H1 (cell line): ENCODE data around the gene LRRC4C. TPM values are rescaled to one million over a fixed set of nuclear protein-coding genes. Genes with fewer than 3 reads are reported as not detected.

ENCODE experiments used
- CTCF ChIA-PET: fragments of 300-600 bp; sonication (Branson Sonifier 250); formaldehyde crosslinking; loops from one replicate; lab custom pipeline; 2021; ENCODE audit not compliant: partially characterized antibody; lab: Charles Lee
- POLR2A ChIA-PET: fragments of 300-600 bp; sonication (Branson Sonifier 250); formaldehyde crosslinking; loops from one replicate; lab custom pipeline; 2021; ENCODE audit warnings: inconsistent platforms; ENCODE audit not compliant: partially characterized antibody; lab: Charles Lee
- DNase-seq, 2 experiments: peaks; one replicate each; pipeline versions ENCODE4 v3.0.0 to v3.0.0-alpha.2; 2010 to 2022; ENCODE audit warnings: low spot score in 2 of 2, low read depth in 1 of 2, mixed read lengths in 1 of 2
- FAIRE-seq: peaks from 2 replicates; lab custom pipeline; 2011; peaks lifted over from hg19 to GRCh38; lab: Jason Lieb, UNC
- H2AFZ ChIP-seq: 2 replicates; pipeline ENCODE4 v1.8.1; 2012; ENCODE audit warnings: low read length, inconsistent platforms
- H2AK5ac ChIP-seq: 2 replicates; pipeline ENCODE4 v1.6.1; 2013; ENCODE audit warnings: low read depth, low read length
- H2BK120ac ChIP-seq: replicated peaks from 2 replicates; pipeline ENCODE3; 2013; ENCODE audit warnings: low read depth, low read length, inconsistent platforms
- H2BK12ac ChIP-seq: 2 replicates; pipeline ENCODE4 v1.6.1; 2013; ENCODE audit warnings: low read depth, low read length
- H2BK15ac ChIP-seq: 2 replicates; pipeline ENCODE4 v1.6.1; 2013; ENCODE audit warnings: low read length
- H2BK20ac ChIP-seq: 2 replicates; pipeline ENCODE4 v1.6.1; 2013; ENCODE audit warnings: low read length
- H2BK5ac ChIP-seq: 2 replicates; pipeline ENCODE4 v1.6.1; 2013; ENCODE audit warnings: low read depth, low read length
- H3K14ac ChIP-seq: 2 replicates; pipeline ENCODE4 v1.6.1; 2013; ENCODE audit warnings: inconsistent platforms; ENCODE audit not compliant: insufficient read length
- H3K18ac ChIP-seq: 2 replicates; pipeline ENCODE4 v1.6.1; 2013; ENCODE audit warnings: low read length; ENCODE audit errors: extremely low read depth
- H3K23ac ChIP-seq: 2 replicates; pipeline ENCODE4 v1.6.1; 2013; ENCODE audit warnings: inconsistent platforms; ENCODE audit not compliant: insufficient read length
- H3K23me2 ChIP-seq: 2 replicates; pipeline ENCODE4 v1.6.1; 2013; ENCODE audit warnings: low read depth, low read length
- H3K27ac ChIP-seq: 2 replicates; pipeline ENCODE4 v1.6.1; 2011; ENCODE audit warnings: low read depth, low read length, inconsistent platforms
- H3K27me3 ChIP-seq, 4 experiments: replicated peaks in 1 of 4; 1 replicate in 1 of 4; 2 replicates in 3 of 4; pipeline versions ENCODE4 v1.6.1 to v1.8.1; 2011 to 2013; ENCODE audit warnings: low read length in 3 of 4, mild to moderate bottlenecking in 3 of 4, inconsistent platforms in 2 of 4, mixed read lengths in 2 of 4, moderate library complexity in 1 of 4; ENCODE audit not compliant: control insufficient read depth in 3 of 4, insufficient read depth in 3 of 4; ENCODE audit errors: extremely low read depth in 1 of 4
- H3K36me3 ChIP-seq, 4 experiments: 2 replicates each; pipeline versions ENCODE4 v1.6.1 to v1.8.1; 2011 to 2013; ENCODE audit warnings: mild to moderate bottlenecking in 4 of 4, low read length in 3 of 4, moderate library complexity in 2 of 4, control low read depth in 1 of 4, inconsistent platforms in 1 of 4; ENCODE audit not compliant: insufficient read depth in 4 of 4, control insufficient read depth in 2 of 4
- H3K4ac ChIP-seq: replicated peaks from 2 replicates; pipeline ENCODE3; 2013; ENCODE audit warnings: low read length, low read depth, mixed read lengths, inconsistent platforms; ENCODE audit not compliant: insufficient read length
- H3K4me1 ChIP-seq, 4 experiments: replicated peaks in 1 of 4; 1 replicate in 1 of 4; 2 replicates in 3 of 4; pipeline versions ENCODE4 v1.6.1 to v1.8.1; 2011 to 2013; ENCODE audit warnings: low read length in 3 of 4, inconsistent platforms in 2 of 4, mixed read lengths in 1 of 4; ENCODE audit not compliant: insufficient read depth in 4 of 4, control insufficient read depth in 3 of 4
- H3K4me2 ChIP-seq, 2 experiments: 2 replicates each; pipeline versions ENCODE4 v1.6.1 to v1.8.1; 2011 to 2013; ENCODE audit warnings: low read depth in 2 of 2, low read length in 2 of 2, control low read depth in 1 of 2, inconsistent platforms in 1 of 2, mild to moderate bottlenecking in 1 of 2; ENCODE audit not compliant: insufficient read depth in 1 of 2
- H3K4me3 ChIP-seq, 4 experiments: fragments of 200-600, 300-600 bp in 1 of 4; sonication (generic), shearing (Covaris generic), sonication (Bioruptor Twin) in 1 of 4; 2 replicates each; pipeline versions ENCODE4 v1.5.1 to v1.8.1; 2011 to 2016; ENCODE audit warnings: low read length in 4 of 4, low read depth in 3 of 4, control low read depth in 2 of 4, inconsistent platforms in 2 of 4, mild to moderate bottlenecking in 2 of 4, mixed read lengths in 1 of 4, moderate library complexity in 1 of 4; ENCODE audit not compliant: insufficient read depth in 2 of 4; ENCODE audit errors: extremely low read depth in 1 of 4
- H3K56ac ChIP-seq: replicated peaks from 2 replicates; pipeline ENCODE3; 2013; ENCODE audit warnings: low read depth, mild to moderate bottlenecking, mixed read lengths, low read length, inconsistent platforms; ENCODE audit not compliant: insufficient read length
- H3K79me1 ChIP-seq: 2 replicates; pipeline ENCODE4 v1.6.1; 2013; ENCODE audit warnings: low read depth, low read length, control low read depth
- H3K79me2 ChIP-seq, 2 experiments: 2 replicates each; pipeline versions ENCODE4 v1.6.1 to v1.8.1; 2012 to 2013; ENCODE audit warnings: low read length in 2 of 2, mild to moderate bottlenecking in 2 of 2, inconsistent platforms in 1 of 2; ENCODE audit not compliant: insufficient read depth in 2 of 2, control insufficient read depth in 1 of 2
- H3K9ac ChIP-seq, 4 experiments: replicated peaks in 1 of 4; 1 replicate in 1 of 4; 2 replicates in 3 of 4; pipeline versions ENCODE4 v1.6.1 to v1.8.1; 2011 to 2013; ENCODE audit warnings: low read depth in 3 of 4, low read length in 3 of 4, control low read depth in 2 of 4, mild to moderate bottlenecking in 2 of 4, moderate library complexity in 2 of 4, inconsistent platforms in 1 of 4; ENCODE audit errors: extremely low read depth in 1 of 4
- H3K9me3 ChIP-seq, 2 experiments: 2 replicates each; pipeline versions ENCODE4 v1.6.1 to v1.8.1; 2012 to 2013; ENCODE audit warnings: mild to moderate bottlenecking in 2 of 2, moderate library complexity in 2 of 2, control low read depth in 1 of 2, inconsistent platforms in 1 of 2, low read depth in 1 of 2, low read length in 1 of 2, mixed read lengths in 1 of 2; ENCODE audit not compliant: insufficient read depth in 2 of 2
- H4K20me1 ChIP-seq, 2 experiments: replicated peaks in 1 of 2; 2 replicates each; pipeline versions ENCODE3 to v1.8.1; 2011 to 2013; ENCODE audit warnings: inconsistent platforms in 2 of 2, low read length in 2 of 2, mild to moderate bottlenecking in 1 of 2; ENCODE audit not compliant: insufficient read depth in 2 of 2, control insufficient read depth in 1 of 2
- H4K5ac ChIP-seq: 2 replicates; pipeline ENCODE4 v1.6.1; 2013; ENCODE audit warnings: low read length, low read depth, mixed read lengths, inconsistent platforms; ENCODE audit not compliant: insufficient read length
- H4K8ac ChIP-seq: 2 replicates; pipeline ENCODE4 v1.8.0; 2013; ENCODE audit warnings: mild to moderate bottlenecking, moderate library complexity, low read length, inconsistent platforms; ENCODE audit not compliant: insufficient read depth; ENCODE audit errors: extremely low read depth
- H4K91ac ChIP-seq: replicated peaks from 2 replicates; pipeline ENCODE3; 2013; ENCODE audit warnings: low read length, mixed read lengths, inconsistent platforms; ENCODE audit not compliant: insufficient read length
- ASH2L ChIP-seq: fragments of 200-600, 300-600 bp; sonication (generic); IDR thresholded peaks from one replicate; pipeline ENCODE4 v1.7.1; 2017; ENCODE audit warnings: low read length
- CBX8 ChIP-seq: fragments of 300-800, 300-1000 bp; sonication (generic); IDR thresholded peaks from 2 replicates; pipeline ENCODE4 v1.7.1; 2016; ENCODE audit warnings: low read depth, low read length, borderline replicate concordance
- CEBPB ChIP-seq: IDR thresholded peaks from 2 replicates; pipeline ENCODE4 v1.6.1; 2012; ENCODE audit warnings: low read depth, low read length
- EP300 ChIP-seq, 2 experiments: IDR thresholded peaks; 1 replicate in 1 of 2; 2 replicates in 1 of 2; pipeline ENCODE4 v1.6.1; 2011 to 2012; ENCODE audit warnings: low read depth in 2 of 2, low read length in 2 of 2, mild to moderate bottlenecking in 2 of 2, borderline replicate concordance in 1 of 2, inconsistent platforms in 1 of 2, moderate library complexity in 1 of 2
- RFX5 ChIP-seq: IDR thresholded peaks from 2 replicates; pipeline ENCODE4 v1.6.1; 2011; ENCODE audit warnings: low read depth, low read length, improper control_type of control experiment, borderline replicate concordance
- SIRT6 ChIP-seq: IDR thresholded peaks from one replicate; pipeline ENCODE4 v1.7.1; 2012; ENCODE audit warnings: low read length, inconsistent platforms
- TCF12 ChIP-seq: IDR thresholded peaks from 2 replicates; pipeline ENCODE4 v1.6.1; 2011; ENCODE audit warnings: low read depth, mild to moderate bottlenecking, low read length
- WGBS, 2 experiments: shearing (Covaris generic) in 1 of 2; methylation state at CpG; one replicate each; pipeline versions ENCODE4 v1.1.6 to v1.1.7; 2013 to 2015; ENCODE audit warnings: low lambda C conversion rate in 2 of 2, mixed read lengths in 2 of 2, inconsistent platforms in 1 of 2, low coverage in 1 of 2, missing lambda C conversion rate in 1 of 2; ENCODE audit not compliant: insufficient replicate concordance in 2 of 2, insufficient coverage in 1 of 2, insufficient read length in 1 of 2; ENCODE audit errors: extremely low coverage in 1 of 2, missing lambda C conversion rate in 1 of 2; 5-methylcytosine and 5-hydroxymethylcytosine counted together
- polyA plus RNA-seq, 7 experiments: library from polyadenylated mRNA; depleted of rRNA in 3 of 7; stranded (reverse) in 5 of 7; unstranded in 2 of 7; fragments of >200 nt in 5 of 7; fragments of 200-250 nt in 2 of 7; gene quantifications; 1 replicate in 5 of 7; 2 replicates in 1 of 7; 4 replicates in 1 of 7; pipeline versions ENCODE4 v1.2.1 to v1.2.3, GENCODE V29; 2011 to 2013; ENCODE audit warnings: missing spikeins in 2 of 7, mixed read lengths in 2 of 7
- total RNA-seq: library from RNA; stranded (reverse); fragmentation: NEBNext Ultra II Directional; extraction: Animal tissue kit (Norgen Biotek cat#: 25700); gene quantifications from 2 replicates; pipeline ENCODE4 v1.2.1, GENCODE V29; 2021
- TF ChIP-seq, protein P1 (sequence below): IDR thresholded peaks from 2 replicates; pipeline ENCODE4 v1.6.1; 2011; ENCODE audit warnings: low read depth, mild to moderate bottlenecking, low read length; ENCODE audit not compliant: insufficient read depth
- TF ChIP-seq, protein P2 (sequence below): IDR thresholded peaks from 2 replicates; pipeline ENCODE4 v1.6.1; 2012; ENCODE audit warnings: inconsistent platforms

LRRC4C gene
- total and polyA plus RNA-seq, 2 of the 8 experiments (the other 6 are each of a cell fraction or from before 2014, with no cell fraction given): 0.23 to 2.2 TPM

DNA sequence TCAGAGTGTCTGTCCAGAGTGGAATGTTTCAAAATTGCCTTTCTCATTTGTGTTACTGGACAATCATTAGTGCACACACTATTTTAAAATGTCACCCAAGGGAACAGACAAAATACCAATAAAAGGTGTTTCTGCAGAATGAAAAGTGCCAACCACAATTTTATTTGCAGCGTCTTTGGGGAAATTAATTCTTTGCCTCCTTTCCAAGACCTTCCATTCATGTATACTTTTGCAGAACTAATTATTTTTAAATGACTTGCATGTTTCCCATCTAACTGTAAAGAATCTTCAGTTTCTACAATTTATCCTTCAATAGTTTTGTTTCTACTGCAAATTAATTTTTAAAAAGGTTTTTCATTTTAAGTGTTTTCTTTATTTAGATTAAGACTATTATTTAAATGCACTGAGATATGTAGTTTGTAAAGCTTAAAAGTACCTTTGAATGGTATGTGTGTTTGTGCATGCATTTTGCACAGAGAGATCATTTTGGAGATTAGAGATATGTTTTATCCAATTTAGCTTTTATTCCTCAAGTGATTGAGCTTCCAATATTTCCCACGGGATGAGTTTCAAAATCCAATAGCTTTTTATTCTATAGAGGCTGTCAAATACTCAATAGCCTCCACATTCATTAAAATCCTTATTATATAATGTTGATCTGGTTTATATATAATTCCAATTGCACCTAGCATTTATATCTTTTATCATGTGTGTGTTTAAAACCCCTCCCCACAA, 1235.7 kb downstream of the LRRC4C start:
- Histone ChIP-seq H3K4me3 (no peak overlapping the region), H4K5ac (no peak overlapping the region), H4K8ac (no peak overlapping the region)
- TF ChIP-seq CBX8: no peak
- TF ChIP-seq EP300 (IDR thresholded peaks at IDR 0.05; ENCODE audit: borderline replicate concordance in 1 of 2, low read depth in 2 of 2, low read length in 2 of 2): no peak
- TF ChIP-seq SIRT6: no peak
- TF ChIP-seq, protein P1, sequence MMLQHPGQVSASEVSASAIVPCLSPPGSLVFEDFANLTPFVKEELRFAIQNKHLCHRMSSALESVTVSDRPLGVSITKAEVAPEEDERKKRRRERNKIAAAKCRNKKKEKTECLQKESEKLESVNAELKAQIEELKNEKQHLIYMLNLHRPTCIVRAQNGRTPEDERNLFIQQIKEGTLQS: no peak
- TF ChIP-seq CEBPB: no peak
- TF ChIP-seq RFX5: no peak
- TF ChIP-seq, protein P2, sequence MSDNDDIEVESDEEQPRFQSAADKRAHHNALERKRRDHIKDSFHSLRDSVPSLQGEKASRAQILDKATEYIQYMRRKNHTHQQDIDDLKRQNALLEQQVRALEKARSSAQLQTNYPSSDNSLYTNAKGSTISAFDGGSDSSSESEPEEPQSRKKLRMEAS: no peak
- no peak for TF ChIP-seq TCF12
- no peak for TF ChIP-seq ASH2L

More for the DNA sequence above, 1235.7 kb downstream of the LRRC4C start:
- no peak overlapping the region for H2BK20ac ChIP-seq
- ChIA-PET POLR2A (no interaction called here), CTCF (no interaction called here)
- no peak overlapping the region for H2BK12ac ChIP-seq
- H4K20me1 ChIP-seq: no peaks in the 10 kb centered on the region
- no peak overlapping the region for H3K4me2 ChIP-seq
- H3K79me1 ChIP-seq: no peaks in the 10 kb centered on the region
- H3K27ac ChIP-seq: no peak overlapping the region
- H4K91ac ChIP-seq: no peak overlapping the region
- peaks cover 0 to 8% (median 5%) of the 10 kb centered on the region in 4 experiments; a peak in 4 of 7 replicates for H3K4me1 ChIP-seq
- H3K9ac ChIP-seq: no peak overlapping the region
- no peaks in the 10 kb centered on the region for H3K23me2 ChIP-seq
- H3K27me3 ChIP-seq: no peaks in the 10 kb centered on the region
- FAIRE-seq (no peak), DNase-seq (no peak)
- no peak overlapping the region for H2AFZ ChIP-seq
- no peaks in the 10 kb centered on the region for H3K9me3 ChIP-seq
- H3K4ac ChIP-seq: no peak overlapping the region
- no peak overlapping the region for H3K18ac ChIP-seq
- no peaks in the 10 kb centered on the region for H3K79me2 ChIP-seq
- H3K23ac ChIP-seq: no peak overlapping the region
- no peak overlapping the region for H3K56ac ChIP-seq
- WGBS, 2 experiments: 98% methylated on average over 2 of the region's 2 CpGs; no CpG with 5 or more reads in 1 of the 2 experiments
- no peaks in the 10 kb centered on the region for H3K36me3 ChIP-seq
- H2BK120ac ChIP-seq: no peak overlapping the region
- no peak overlapping the region for H3K14ac ChIP-seq
- no peak overlapping the region for H2BK15ac ChIP-seq
- H2AK5ac ChIP-seq: no peak overlapping the region
- H2BK5ac ChIP-seq: no peak overlapping the region
